ENCODE data around the gene COX8A. TPM values are rescaled to one million over a fixed set of nuclear protein-coding genes. Genes with fewer than 3 reads are reported as not detected.

COX8A gene
- total and polyA plus RNA-seq, 2 of the 13 experiments (the other 11 are each of a cell fraction or from before 2014, with no cell fraction given) = 202 to 406 TPM

GRCh38 chr11:63999349-64000025 lies 25.1 kb downstream of the COX8A start:
- Histone ChIP-seq H3K9ac (ENCODE audit: insufficient read depth, low read depth, low read length) (no peak overlapping the region), H3K79me2 (ENCODE audit: insufficient read depth, low read length) (no peaks in the 10 kb centered on the region), H4K20me1 (ENCODE audit: insufficient read depth, low read length) (no peaks in the 10 kb centered on the region), H3K27me3 (ENCODE audit: control insufficient read depth in 1 of 2, insufficient read depth in 2 of 2, low read length in 2 of 2) (no peaks in the 10 kb centered on the region), H3K4me3 (replicated peaks in 1 of 3; ENCODE audit: insufficient read depth in 1 of 3, low read depth in 2 of 3, low read length in 3 of 3) (no peak overlapping the region), H3K36me3 (replicated peaks in 1 of 2; ENCODE audit: control insufficient read depth in 1 of 2, insufficient read depth in 2 of 2, low read length in 2 of 2) (peaks cover 12 to 31% of the 10 kb centered on the region in 2 experiments; a peak in 4 of 5 replicates), H3K4me2 (ENCODE audit: low read depth, low read length) (no peak overlapping the region), H3K9me3 (ENCODE audit: low read length) (no peaks in the 10 kb centered on the region), H3K4me1 (ENCODE audit: insufficient read depth, low read length) (no peaks in the 10 kb centered on the region), H3K27ac (ENCODE audit: extremely low read length, insufficient read depth, low read length) (no peak overlapping the region), H2AFZ (ENCODE audit: low read length) (no peak overlapping the region)
- ATAC-seq (peak; percentile 3; the same call in 1 of the 3 replicates), DNase-seq (ENCODE audit: low spot score) (no peak), FAIRE-seq (no peak)
- intact Hi-C loops (cut with micrococcal nuclease; ENCODE audit: unreplicated experiment) = no loop called here
- TF ChIP-seq NFE2 (CRISPR knock-in tag; IDR thresholded peaks at IDR 0.05) (no peak), PATZ1 (CRISPR knock-in tag; IDR thresholded peaks at IDR 0.05) (0 out of 2 replicates have a peak, but pooled peaks have one; percentile 5)
- BruUV-seq (replicated peaks) = no TSS peak
- WGBS (ENCODE audit: low lambda C conversion rate) = 94% methylated on average over 30 of the region's 59 CpGs
- CTCF ChIA-PET (ENCODE audit: low intra/inter-chr PET ratio, low total read pairs) = no interaction called here
- in situ Hi-C loops (cut with HindIII; ENCODE audit: extremely low pct_ligation_motif_present, low pct_unique_long_range_greater_than_20kb) = no loop called here
- POLR2A ChIA-PET = interaction anchor here (1.0 kb wide), 1 partner anchor 8 kb away, joined by 3 read pairs; no protein-coding TSS in a partner anchor

GRCh38 chr11:64000026-64000739 lies 25.8 kb downstream of the COX8A start:
- no peak for ATAC-seq

More at GRCh38 chr11:64000026-64000739, 25.8 kb downstream of the COX8A start:
- Histone ChIP-seq H4K20me1 (ENCODE audit: insufficient read depth, low read length) (no peaks in the 10 kb centered on the region), H3K27me3 (ENCODE audit: control insufficient read depth in 1 of 2, insufficient read depth in 2 of 2, low read length in 2 of 2) (no peaks in the 10 kb centered on the region), H3K36me3 (replicated peaks in 1 of 2; ENCODE audit: control insufficient read depth in 1 of 2, insufficient read depth in 2 of 2, low read length in 2 of 2) (peaks cover 8 to 27% of the 10 kb centered on the region in 2 experiments; a peak in 4 of 5 replicates), H2AFZ (ENCODE audit: low read length) (no peak overlapping the region), H3K9ac (ENCODE audit: insufficient read depth, low read depth, low read length) (no peak overlapping the region), H3K4me1 (ENCODE audit: insufficient read depth, low read length) (no peaks in the 10 kb centered on the region), H3K4me3 (replicated peaks in 1 of 3; ENCODE audit: insufficient read depth in 1 of 3, low read depth in 2 of 3, low read length in 3 of 3) (no peak overlapping the region), H3K4me2 (ENCODE audit: low read depth, low read length) (no peak overlapping the region), H3K9me3 (ENCODE audit: low read length) (no peaks in the 10 kb centered on the region), H3K27ac (ENCODE audit: extremely low read length, insufficient read depth, low read length) (no peak overlapping the region), H3K79me2 (ENCODE audit: insufficient read depth, low read length) (no peaks in the 10 kb centered on the region)
- CTCF ChIA-PET (ENCODE audit: low intra/inter-chr PET ratio, low total read pairs) = no interaction called here
- FAIRE-seq = no peak
- DNase-seq (ENCODE audit: low spot score) = no peak
- intact Hi-C loops (cut with micrococcal nuclease; ENCODE audit: unreplicated experiment) (no loop called here), in situ Hi-C loops (cut with HindIII; ENCODE audit: extremely low pct_ligation_motif_present, low pct_unique_long_range_greater_than_20kb) (no loop called here)
- 96% methylated on average over 15 of the region's 67 CpGs for WGBS (ENCODE audit: low lambda C conversion rate)
- TF ChIP-seq AGO2 (optimal IDR thresholded peaks at IDR 0.05; ENCODE audit: low read depth, low read length) (peak; percentile 40), ONECUT2 (CRISPR knock-in tag; IDR thresholded peaks at IDR 0.05) (no peak), AKAP8 (CRISPR knock-in tag; IDR thresholded peaks at IDR 0.05) (0 out of 2 replicates have a peak, but pooled peaks have one; percentile 26)
- no TSS peak for BruUV-seq (replicated peaks)
- POLR2A ChIA-PET = interaction anchor here (1.0 kb wide), 1 partner anchor 8 kb away, joined by 3 read pairs; no protein-coding TSS in a partner anchor

Data from HepG2 (cell line).